Activated CD4-positive, alpha-beta T cell treated with anti-CD3 and anti-CD28 coated beads, Interleukin-2, amount 50 U/mL, for 16 hours (primary cell): ENCODE measurements around the gene TERB1.
"Not testable (repeated sequence)": the region's sequence is repeated elsewhere in the genome, so short reads cannot be mapped to it uniquely, and the experiment has no call there.

Experiments
- DNase-seq: peaks from one replicate; pipeline ENCODE4 v3.0.0-alpha.2; 2020

The TERB1 gene

DNA sequence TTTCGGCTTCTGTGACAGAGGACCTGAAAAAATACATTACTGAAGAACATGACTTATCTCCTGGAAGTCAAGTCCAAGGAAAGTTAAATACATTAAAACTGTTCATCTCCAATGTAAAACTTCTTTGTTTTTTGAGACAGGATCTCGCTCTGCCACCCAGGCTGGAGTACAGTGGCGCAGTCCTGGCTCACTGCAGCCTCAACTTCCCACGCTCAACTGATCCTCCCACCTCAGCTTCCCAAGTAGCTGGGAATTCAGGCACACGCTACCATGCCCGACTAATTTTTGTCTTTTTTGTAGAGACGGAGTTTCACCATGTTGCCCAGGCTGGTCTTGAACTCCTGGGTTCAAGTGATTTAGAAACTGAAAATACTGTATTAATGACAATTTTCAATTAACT lies 9.7 kb upstream of the TERB1 start:
- no peak for DNase-seq

GRCh38 chr16:66810391-66810790 lies 9.0 kb upstream of the TERB1 start:
- no peak for DNase-seq

- no peak for DNase-seq
These were observed 8.4 kb upstream of the TERB1 start for GRCh38 chr16:66809765-66810164.

- DNase-seq, result no peak
These were observed 775 bp upstream of the TERB1 start for GRCh38 chr16:66802159-66802558.

DNA sequence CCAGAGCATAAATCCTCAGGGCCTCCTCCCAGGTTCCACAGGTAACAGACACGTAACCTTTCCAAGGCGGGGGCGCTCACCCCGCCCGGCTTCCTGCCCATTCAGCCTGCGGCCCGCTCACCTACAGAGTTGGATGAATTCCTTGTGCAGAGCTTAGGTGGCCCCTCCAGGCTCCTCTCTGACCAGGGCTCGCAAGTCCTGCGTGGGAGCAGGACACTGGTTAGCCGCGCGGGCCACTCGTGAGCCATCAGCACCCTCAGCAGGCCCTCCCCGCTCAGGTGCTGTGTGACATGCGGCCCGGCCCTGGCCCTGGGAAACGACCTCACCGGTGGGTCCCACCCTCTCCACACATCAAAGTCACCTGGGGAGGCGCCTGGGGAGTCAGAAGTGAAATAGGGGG lies 528 bp downstream of the TERB1 start:
- no peak for DNase-seq

- DNase-seq, result no peak
These were observed 3.2 kb downstream of the TERB1 start for GRCh38 chr16:66798161-66798560.

DNA sequence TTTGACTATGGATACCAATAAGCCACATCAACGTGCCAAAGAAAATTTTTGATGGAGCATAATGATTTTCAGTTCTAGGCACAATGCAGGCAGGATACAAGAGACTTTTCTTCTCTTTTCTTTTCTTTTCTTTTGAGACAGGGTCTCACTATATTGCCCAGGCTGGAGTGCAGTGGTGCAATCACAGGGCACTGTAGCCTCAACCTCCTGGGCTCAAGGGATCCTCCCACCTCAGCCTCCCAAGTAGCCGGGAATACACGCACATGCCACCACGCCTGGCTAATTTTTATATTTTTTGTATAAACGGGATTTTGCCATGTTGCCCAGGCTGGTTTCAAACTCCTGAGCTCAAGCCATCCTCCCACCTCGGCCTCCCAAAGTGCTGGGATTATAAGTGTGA lies 7.4 kb downstream of the TERB1 start:
- not testable (repeated sequence) for DNase-seq

GRCh38 chr16:66790130-66790733 lies 11.2 kb downstream of the TERB1 start:
- DNase-seq, result no peak

- DNase-seq, result no peak
These were observed 14.0 kb downstream of the TERB1 start for GRCh38 chr16:66787427-66787826.

GRCh38 chr16:66786551-66786950 lies 14.8 kb downstream of the TERB1 start:
- no peak for DNase-seq

- DNase-seq, result no peak
These were observed 24.9 kb downstream of the TERB1 start for GRCh38 chr16:66776457-66776856.

- DNase-seq, result no peak
These were observed 26.4 kb downstream of the TERB1 start for GRCh38 chr16:66774981-66775380.

- DNase-seq, result no peak
These were observed 43.3 kb downstream of the TERB1 start for GRCh38 chr16:66758086-66758485.

DNA sequence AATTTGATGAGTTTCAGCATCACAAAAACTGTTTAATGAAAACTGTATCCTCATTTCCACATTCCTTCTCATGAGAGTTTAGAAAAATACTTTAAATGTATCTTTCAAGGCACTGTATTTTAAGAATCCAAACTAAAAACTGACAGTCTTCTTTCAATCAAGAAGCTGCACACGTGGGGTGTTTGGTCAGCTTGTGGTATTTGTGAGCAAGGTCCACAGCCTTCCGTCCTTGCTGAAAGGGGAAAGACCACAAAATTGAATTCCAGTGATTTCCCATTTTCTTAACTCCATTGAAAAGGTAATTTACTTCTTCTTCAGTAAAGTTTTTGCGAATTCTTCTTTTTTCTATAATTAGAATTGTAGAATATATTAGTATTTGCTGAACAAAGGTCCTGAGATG lies 46.6 kb downstream of the TERB1 start:
- no peak for DNase-seq

DNA sequence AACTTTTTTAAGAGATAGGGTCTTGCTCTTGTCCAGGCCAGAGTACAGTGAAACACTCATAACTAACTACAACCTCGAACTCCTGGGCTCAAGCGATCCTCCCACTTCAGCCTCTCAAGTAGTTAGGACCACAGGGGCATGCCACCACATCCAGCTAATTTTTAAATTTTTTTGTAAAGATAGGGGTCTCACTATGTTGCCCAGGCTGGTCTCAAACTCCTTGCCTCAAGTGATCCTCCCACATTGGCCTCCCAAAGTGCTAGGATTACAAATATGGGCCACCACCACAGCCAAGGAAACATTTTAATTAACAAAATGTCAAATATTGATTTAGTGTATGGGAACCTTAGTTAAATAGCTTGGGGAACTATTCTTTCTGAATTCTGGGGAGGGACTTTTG lies 47.2 kb downstream of the TERB1 start:
- no peak for DNase-seq

DNA sequence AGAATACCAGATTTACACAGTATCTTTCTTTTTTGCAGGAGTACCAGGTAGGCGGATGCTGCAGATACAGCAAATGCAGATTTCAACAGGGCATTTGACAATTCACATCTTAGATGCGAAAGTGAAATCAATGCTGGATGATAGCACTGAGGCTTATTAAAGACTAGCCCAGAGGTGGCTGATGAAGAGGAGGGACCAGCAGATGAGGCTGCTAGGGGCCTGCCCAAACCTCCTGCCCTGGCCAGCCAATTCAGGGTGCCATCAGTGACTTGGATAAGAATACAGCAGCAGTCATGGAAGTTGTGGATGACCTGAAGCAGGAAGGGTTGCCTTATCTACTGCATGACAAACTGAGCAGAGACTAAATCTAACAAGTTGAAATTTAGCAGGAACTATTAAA lies 48.4 kb downstream of the TERB1 start:
- DNase-seq, result no peak

- no peak for DNase-seq
These were observed 49.0 kb downstream of the TERB1 start for GRCh38 chr16:66752379-66752778.

DNA sequence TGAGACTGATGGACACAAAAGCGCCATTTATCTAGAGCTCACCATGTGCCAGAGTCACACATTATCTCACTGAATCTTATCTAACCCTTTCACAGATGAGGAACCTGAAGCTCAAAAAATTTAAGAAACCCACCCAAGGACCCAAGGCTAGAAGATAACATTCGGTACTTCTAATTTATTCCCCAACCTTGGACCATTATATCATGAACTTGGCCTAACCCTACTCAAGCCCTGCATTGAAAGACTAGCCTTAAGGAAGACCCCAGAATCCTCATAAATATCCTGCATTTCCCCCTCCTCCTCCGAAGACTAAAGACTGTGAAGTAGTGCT lies 49.4 kb downstream of the TERB1 start:
- DNase-seq, result no peak

DNA sequence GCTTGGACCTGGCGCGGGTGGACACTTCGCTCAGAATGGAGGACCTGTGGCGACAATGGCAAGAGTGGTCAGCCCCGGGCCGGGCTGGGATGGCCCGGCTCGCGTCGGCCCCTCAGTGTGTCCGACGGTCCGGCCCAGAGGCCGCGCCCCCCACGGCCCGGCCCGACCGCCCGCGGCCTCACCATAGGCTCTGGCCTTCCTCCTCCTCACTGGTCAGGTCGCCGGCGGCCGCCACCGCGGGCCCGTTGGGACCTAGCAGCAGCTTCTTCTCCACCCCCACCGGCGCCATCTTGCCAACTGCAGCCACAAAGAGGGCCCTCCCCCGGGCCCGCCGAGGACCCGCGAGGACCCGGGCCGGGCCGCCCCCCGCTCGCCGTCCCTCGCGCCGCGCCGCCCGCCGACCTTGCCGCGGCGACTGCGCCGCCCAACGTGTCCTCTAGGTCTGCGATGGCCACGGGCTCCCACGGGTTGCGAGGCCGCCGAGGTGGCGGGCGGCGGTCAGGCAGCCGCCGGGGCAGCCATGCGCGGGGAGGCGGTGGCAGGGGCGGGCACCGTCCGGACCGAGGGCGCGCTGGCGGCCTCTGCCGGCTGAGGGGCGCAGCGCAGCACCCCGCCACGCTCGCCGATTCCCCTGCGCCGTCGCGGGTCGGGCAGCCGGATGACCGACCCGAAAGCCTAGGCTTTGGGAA lies 49.9 kb downstream of the TERB1 start, which contains the start of gene DYNC1LI2:
TSS of gene DYNC1LI2 (minus strand) at position 307 of the 689 bp plus-strand sequence. CDS start at position 289, 18 bp downstream.
- peak; percentile 78 for DNase-seq

GRCh38 chr16:66751053-66751302 lies 50.4 kb downstream of the TERB1 start:
- no peak for DNase-seq

- peak; percentile 13 for DNase-seq
These were observed 50.9 kb downstream of the TERB1 start for GRCh38 chr16:66750279-66751052.

DNA sequence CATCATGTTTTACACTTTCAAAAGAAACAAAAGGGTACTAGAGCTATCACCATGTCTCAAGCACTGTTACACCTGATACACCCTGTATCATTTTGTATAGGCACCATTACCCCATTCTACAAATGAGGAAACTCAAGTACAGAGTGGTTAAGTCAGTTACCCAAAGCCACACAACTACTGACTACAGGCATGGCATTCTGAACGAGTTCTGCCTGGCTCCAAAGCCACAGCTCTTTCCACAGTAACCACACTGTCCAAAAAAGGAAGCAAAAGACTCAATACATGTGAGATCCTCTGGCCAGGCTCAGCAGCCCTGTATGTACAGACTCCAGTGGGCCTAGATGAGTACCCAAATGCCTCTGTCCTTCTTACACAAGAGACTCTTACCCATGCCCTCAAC lies 54.7 kb downstream of the TERB1 start:
- peak; percentile 87 for DNase-seq

- DNase-seq, result no peak
These were observed 55.3 kb downstream of the TERB1 start for GRCh38 chr16:66746048-66746447.
